GM12801 (cell line): ENCODE data around the gene SLC46A1.

Experiments
- TF ChIP-seq, protein P1 (sequence below): IDR thresholded peaks from one replicate; pipeline ENCODE4 v1.5.1; 2011; ENCODE audit warnings: control low read depth; ENCODE audit not compliant: insufficient read length; ENCODE audit errors: extremely low read depth

SLC46A1 gene

GRCh38 chr17:28363776-28364650, 42.0 kb downstream of the SLC46A1 start:
- TF ChIP-seq, protein P1, sequence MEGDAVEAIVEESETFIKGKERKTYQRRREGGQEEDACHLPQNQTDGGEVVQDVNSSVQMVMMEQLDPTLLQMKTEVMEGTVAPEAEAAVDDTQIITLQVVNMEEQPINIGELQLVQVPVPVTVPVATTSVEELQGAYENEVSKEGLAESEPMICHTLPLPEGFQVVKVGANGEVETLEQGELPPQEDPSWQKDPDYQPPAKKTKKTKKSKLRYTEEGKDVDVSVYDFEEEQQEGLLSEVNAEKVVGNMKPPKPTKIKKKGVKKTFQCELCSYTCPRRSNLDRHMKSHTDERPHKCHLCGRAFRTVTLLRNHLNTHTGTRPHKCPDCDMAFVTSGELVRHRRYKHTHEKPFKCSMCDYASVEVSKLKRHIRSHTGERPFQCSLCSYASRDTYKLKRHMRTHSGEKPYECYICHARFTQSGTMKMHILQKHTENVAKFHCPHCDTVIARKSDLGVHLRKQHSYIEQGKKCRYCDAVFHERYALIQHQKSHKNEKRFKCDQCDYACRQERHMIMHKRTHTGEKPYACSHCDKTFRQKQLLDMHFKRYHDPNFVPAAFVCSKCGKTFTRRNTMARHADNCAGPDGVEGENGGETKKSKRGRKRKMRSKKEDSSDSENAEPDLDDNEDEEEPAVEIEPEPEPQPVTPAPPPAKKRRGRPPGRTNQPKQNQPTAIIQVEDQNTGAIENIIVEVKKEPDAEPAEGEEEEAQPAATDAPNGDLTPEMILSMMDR: no peak

GRCh38 chr17:28363186-28363585, 42.8 kb downstream of the SLC46A1 start:
- TF ChIP-seq, protein P1: no peak

DNA sequence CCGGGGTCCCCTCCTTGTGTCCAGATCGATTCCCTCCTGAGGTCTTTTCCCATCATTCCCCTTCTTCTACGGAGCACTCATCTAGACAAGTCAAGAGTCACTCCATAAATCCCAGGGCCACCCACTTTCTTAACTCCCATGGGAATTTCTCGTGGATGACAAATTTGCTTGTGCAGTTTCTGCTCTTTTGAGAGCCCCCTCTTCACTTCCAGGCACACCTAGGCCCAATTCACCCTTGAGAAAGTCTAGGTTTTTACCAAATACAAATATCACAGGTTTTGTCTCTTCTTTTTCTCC, 48.2 kb downstream of the SLC46A1 start:
- TF ChIP-seq, protein P1: no peak

DNA sequence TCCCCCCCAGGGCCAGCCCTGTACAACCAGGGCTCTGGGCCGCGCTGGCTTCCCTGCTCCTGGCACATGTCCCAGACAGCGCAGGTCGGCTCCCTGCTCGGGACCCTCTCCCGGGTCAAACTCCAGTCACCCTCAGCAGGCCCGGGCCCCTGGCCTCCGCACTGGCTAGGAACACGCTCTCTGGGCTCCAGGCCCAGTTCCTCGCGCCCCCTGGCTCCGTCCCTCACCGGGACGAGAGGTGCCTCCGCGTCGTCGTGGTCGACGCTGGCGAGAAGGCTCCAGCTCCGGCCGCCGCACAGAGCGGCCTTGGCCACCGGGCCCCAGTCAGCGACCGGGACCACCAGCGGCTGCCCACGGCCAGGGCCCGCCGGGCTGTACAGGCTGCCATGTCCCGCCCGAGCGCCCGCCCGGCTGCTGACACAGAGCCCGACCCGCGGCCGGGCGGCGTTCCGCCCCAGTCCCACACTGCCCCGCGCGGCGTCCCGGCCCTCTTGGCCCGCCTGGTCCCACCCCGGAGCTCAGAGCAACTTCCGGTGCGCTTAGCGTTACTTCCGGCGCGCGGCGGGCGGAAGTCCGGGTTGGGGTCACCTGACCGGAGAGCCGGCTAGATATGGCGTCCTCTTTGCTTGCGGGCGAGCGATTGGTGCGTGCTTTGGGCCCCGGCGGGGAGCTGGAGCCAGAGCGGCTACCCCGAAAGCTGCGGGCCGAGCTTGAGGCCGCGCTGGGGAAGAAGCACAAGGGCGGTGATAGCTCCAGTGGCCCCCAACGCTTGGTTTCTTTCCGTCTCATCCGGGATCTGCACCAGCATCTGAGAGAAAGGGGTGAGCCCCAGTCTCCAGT, 48.7 kb downstream of the SLC46A1 start, which contains the start of gene POLDIP2:
Gene POLDIP2, minus strand, starts transcription at position 467 of the 840 bp plus-strand sequence. Its CDS starts 79 bp downstream, at position 388.
- TF ChIP-seq, protein P1: no peak

DNA sequence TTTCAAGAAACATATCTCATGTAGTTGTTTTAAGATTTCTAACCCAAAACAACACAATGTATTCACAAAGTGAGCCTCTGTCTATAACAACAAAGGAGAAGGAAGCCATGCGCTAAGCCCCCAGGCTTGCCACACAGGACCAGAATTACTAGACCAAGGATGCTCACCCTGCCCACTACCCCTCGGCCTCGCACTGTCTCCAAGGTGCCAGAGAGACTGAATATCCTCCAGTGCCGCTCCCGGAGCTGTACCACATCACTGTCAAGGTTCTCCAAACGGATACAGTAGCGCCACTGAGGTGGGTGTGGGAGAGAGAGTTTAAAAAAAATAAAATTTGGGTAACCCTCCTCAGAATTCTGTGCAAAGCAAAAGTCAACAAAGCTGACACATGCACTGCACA, 55.7 kb downstream of the SLC46A1 start:
- TF ChIP-seq, protein P1: no peak

- TF ChIP-seq, protein P1: no peak
Measured at GRCh38 chr17:28348979-28349378, 57.0 kb downstream of the SLC46A1 start.

DNA sequence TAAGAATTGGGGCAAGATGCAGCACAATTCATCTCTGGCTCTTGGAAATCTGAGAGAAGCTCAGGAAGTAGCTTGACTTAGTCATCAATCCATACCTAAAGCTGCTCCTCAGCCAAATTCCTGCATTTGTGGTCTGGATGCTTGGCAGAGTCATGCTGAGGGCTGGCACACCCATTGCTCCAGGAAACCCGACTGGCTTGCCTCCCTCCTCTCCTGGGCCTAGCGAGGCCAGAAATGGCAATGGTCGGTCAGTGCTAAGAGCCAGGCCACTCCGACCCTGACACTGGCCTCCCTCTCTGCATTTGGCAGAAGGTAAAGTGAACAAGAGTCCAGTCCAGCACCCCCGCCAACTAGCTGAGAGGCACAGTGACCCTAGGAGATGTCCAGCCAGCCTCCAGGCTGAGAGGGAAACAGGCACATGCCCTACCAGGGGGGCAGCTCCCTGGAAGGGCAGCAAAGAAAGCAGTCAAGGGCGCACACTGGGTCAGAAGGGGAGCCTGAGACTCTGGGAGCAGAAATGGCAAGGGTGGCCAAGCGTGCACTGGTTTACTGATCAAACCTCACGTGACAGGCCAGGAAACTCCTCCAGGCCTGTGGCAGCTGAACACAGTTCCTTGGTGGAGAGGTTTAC, 58.6 kb downstream of the SLC46A1 start:
- TF ChIP-seq, protein P1: no peak
